Astrocyte (in vitro differentiated cells and primary cell): ENCODE data around the gene ZNF597.

Source experiments
- CTCF ChIP-seq: IDR thresholded peaks from 2 replicates; pipeline ENCODE4 v1.5.1; 2011; ENCODE audit warnings: low read depth, mild to moderate bottlenecking, inconsistent platforms, low read length, moderate library complexity; ENCODE audit not compliant: insufficient read depth
- EZH2 ChIP-seq: IDR thresholded peaks from 2 replicates; pipeline ENCODE4 v1.6.1; 2012; ENCODE audit warnings: mild to moderate bottlenecking, low read length, inconsistent platforms; ENCODE audit not compliant: insufficient read depth

- TF ChIP-seq CTCF (no peak), EZH2 (no peak)
Measured at GRCh38 chr16:3434373-3434772, 8.9 kb downstream of the ZNF597 start.
